ENCODE results near the gene TBL1X. TPM values are rescaled to one million over a fixed set of nuclear protein-coding genes. Genes with fewer than 3 reads are reported as not detected.

TBL1X gene
- total RNA-seq, 2 experiments from 2014 or later = 20.7 to 21.6 TPM

GRCh38 chrX:9483376-9483775 lies 18.5 kb downstream of the TBL1X start:
- no peak overlapping the region for H3K27ac Mint-ChIP-seq
- H3K27me3 Mint-ChIP-seq (ENCODE audit: low read depth) = no peaks in the 10 kb centered on the region
- H3K36me3 Mint-ChIP-seq (ENCODE audit: low read depth) = peaks cover 18% of the 10 kb centered on the region
- CTCF ChIA-PET = no interaction called here
- no peak for DNase-seq
- peaks cover 31% of the 10 kb centered on the region for H3K4me1 Mint-ChIP-seq (ENCODE audit: low read depth)
- intact Hi-C loops (cut with micrococcal nuclease) = no loop called here
- H3K9me3 Mint-ChIP-seq = peaks cover 2% of the 10 kb centered on the region
- H3K4me3 Mint-ChIP-seq = no peak overlapping the region

- H3K36me3 Mint-ChIP-seq (ENCODE audit: low read depth) = peaks cover 9% of the 10 kb centered on the region
- CTCF ChIA-PET = no interaction called here
- DNase-seq = no peak
- H3K4me1 Mint-ChIP-seq (ENCODE audit: low read depth) = peaks cover 31% of the 10 kb centered on the region
- no peak overlapping the region for H3K27ac Mint-ChIP-seq
- H3K27me3 Mint-ChIP-seq (ENCODE audit: low read depth) = no peaks in the 10 kb centered on the region
- H3K9me3 Mint-ChIP-seq = no peaks in the 10 kb centered on the region
- H3K4me3 Mint-ChIP-seq = no peak overlapping the region
- intact Hi-C loops (cut with micrococcal nuclease) = no loop called here
Measured at GRCh38 chrX:9486786-9487387, 22.0 kb downstream of the TBL1X start.

- intact Hi-C loops (cut with micrococcal nuclease) = no loop called here
- no peak for DNase-seq
- Mint-ChIP-seq H3K27ac (no peak overlapping the region), H3K9me3 (no peaks in the 10 kb centered on the region), H3K27me3 (ENCODE audit: low read depth) (no peaks in the 10 kb centered on the region), H3K4me3 (no peak overlapping the region), H3K36me3 (ENCODE audit: low read depth) (peaks cover 6% of the 10 kb centered on the region), H3K4me1 (ENCODE audit: low read depth) (peaks cover 22% of the 10 kb centered on the region)
- CTCF ChIA-PET = no interaction called here
Measured at GRCh38 chrX:9488586-9488985, 23.7 kb downstream of the TBL1X start.

- CTCF ChIA-PET = no interaction called here
- DNase-seq = no peak
- intact Hi-C loops (cut with micrococcal nuclease) = no loop called here
- H3K4me1 Mint-ChIP-seq (ENCODE audit: low read depth) = peaks cover 24% of the 10 kb centered on the region
- no peaks in the 10 kb centered on the region for H3K9me3 Mint-ChIP-seq
- no peak overlapping the region for H3K4me3 Mint-ChIP-seq
- H3K27ac Mint-ChIP-seq = no peak overlapping the region
- peaks cover 6% of the 10 kb centered on the region for H3K36me3 Mint-ChIP-seq (ENCODE audit: low read depth)
- no peaks in the 10 kb centered on the region for H3K27me3 Mint-ChIP-seq (ENCODE audit: low read depth)
Measured at GRCh38 chrX:9489234-9489633, 24.4 kb downstream of the TBL1X start.

GRCh38 chrX:9492901-9493300 lies 28.0 kb downstream of the TBL1X start:
- CTCF ChIA-PET = no interaction called here
- Mint-ChIP-seq H3K27ac (no peak overlapping the region), H3K4me3 (no peak overlapping the region), H3K36me3 (ENCODE audit: low read depth) (peaks cover 3% of the 10 kb centered on the region), H3K9me3 (no peaks in the 10 kb centered on the region), H3K4me1 (ENCODE audit: low read depth) (peaks cover 21% of the 10 kb centered on the region), H3K27me3 (ENCODE audit: low read depth) (no peaks in the 10 kb centered on the region)
- DNase-seq = no peak
- intact Hi-C loops (cut with micrococcal nuclease) = no loop called here

GRCh38 chrX:9493936-9494335 lies 29.1 kb downstream of the TBL1X start:
- CTCF ChIA-PET = no interaction called here
- Mint-ChIP-seq H3K4me3 (no peak overlapping the region), H3K4me1 (ENCODE audit: low read depth) (peaks cover 22% of the 10 kb centered on the region), H3K27ac (no peak overlapping the region), H3K27me3 (ENCODE audit: low read depth) (no peaks in the 10 kb centered on the region), H3K36me3 (ENCODE audit: low read depth) (peaks cover 2% of the 10 kb centered on the region), H3K9me3 (no peaks in the 10 kb centered on the region)
- intact Hi-C loops (cut with micrococcal nuclease) = no loop called here
- no peak for DNase-seq

- Mint-ChIP-seq H3K9me3 (no peaks in the 10 kb centered on the region), H3K36me3 (ENCODE audit: low read depth) (peaks cover 4% of the 10 kb centered on the region)
- DNase-seq = no peak
Measured at GRCh38 chrX:9494771-9495170, 29.9 kb downstream of the TBL1X start.

GRCh38 chrX:9495496-9495895 lies 30.6 kb downstream of the TBL1X start:
- CTCF ChIA-PET = no interaction called here
- DNase-seq = no peak
- intact Hi-C loops (cut with micrococcal nuclease) = no loop called here
- peaks cover 4% of the 10 kb centered on the region for H3K36me3 Mint-ChIP-seq (ENCODE audit: low read depth)
- H3K9me3 Mint-ChIP-seq = no peaks in the 10 kb centered on the region
- no peaks in the 10 kb centered on the region for H3K27me3 Mint-ChIP-seq (ENCODE audit: low read depth)
- H3K4me3 Mint-ChIP-seq = no peak overlapping the region
- H3K27ac Mint-ChIP-seq = no peak overlapping the region
- H3K4me1 Mint-ChIP-seq (ENCODE audit: low read depth) = peaks cover 21% of the 10 kb centered on the region

More at GRCh38 chrX:9494771-9495170, 29.9 kb downstream of the TBL1X start:
- H3K27ac Mint-ChIP-seq = no peak overlapping the region
- CTCF ChIA-PET = no interaction called here
- no peaks in the 10 kb centered on the region for H3K27me3 Mint-ChIP-seq (ENCODE audit: low read depth)
- H3K4me1 Mint-ChIP-seq (ENCODE audit: low read depth) = peaks cover 26% of the 10 kb centered on the region
- H3K4me3 Mint-ChIP-seq = no peak overlapping the region
- intact Hi-C loops (cut with micrococcal nuclease) = no loop called here

- Mint-ChIP-seq H3K4me3 (no peak overlapping the region), H3K36me3 (ENCODE audit: low read depth) (peaks cover 18% of the 10 kb centered on the region), H3K27me3 (ENCODE audit: low read depth) (no peaks in the 10 kb centered on the region), H3K4me1 (ENCODE audit: low read depth) (peaks cover 16% of the 10 kb centered on the region), H3K9me3 (no peaks in the 10 kb centered on the region), H3K27ac (no peak overlapping the region)
- intact Hi-C loops (cut with micrococcal nuclease) = no loop called here
- DNase-seq = no peak
- CTCF ChIA-PET = no interaction called here
Measured at GRCh38 chrX:9498236-9498635, 33.4 kb downstream of the TBL1X start.

GRCh38 chrX:9500584-9500983 lies 35.7 kb downstream of the TBL1X start:
- intact Hi-C loops (cut with micrococcal nuclease) = no loop called here
- DNase-seq = no peak
- Mint-ChIP-seq H3K4me3 (no peak overlapping the region), H3K27me3 (ENCODE audit: low read depth) (no peaks in the 10 kb centered on the region), H3K4me1 (ENCODE audit: low read depth) (peaks cover 10% of the 10 kb centered on the region), H3K9me3 (no peaks in the 10 kb centered on the region), H3K27ac (no peak overlapping the region), H3K36me3 (ENCODE audit: low read depth) (peaks cover 32% of the 10 kb centered on the region)
- CTCF ChIA-PET = interaction anchor here (0.6 kb wide), 1 partner anchor 176 kb away, joined by 4 read pairs; no protein-coding TSS in a partner anchor

GRCh38 chrX:9501362-9501761 lies 36.5 kb downstream of the TBL1X start:
- CTCF ChIA-PET = interaction anchor here (0.6 kb wide), 1 partner anchor 175 kb away, joined by 4 read pairs; no protein-coding TSS in a partner anchor
- intact Hi-C loops (cut with micrococcal nuclease) = no loop called here
- Mint-ChIP-seq H3K27ac (no peak overlapping the region), H3K36me3 (ENCODE audit: low read depth) (peaks cover 33% of the 10 kb centered on the region), H3K4me1 (ENCODE audit: low read depth) (peaks cover 6% of the 10 kb centered on the region), H3K4me3 (no peak overlapping the region), H3K9me3 (no peaks in the 10 kb centered on the region), H3K27me3 (ENCODE audit: low read depth) (no peaks in the 10 kb centered on the region)
- DNase-seq = no peak

- H3K9me3 Mint-ChIP-seq = peaks cover 2% of the 10 kb centered on the region
- H3K36me3 Mint-ChIP-seq (ENCODE audit: low read depth) = peaks cover 43% of the 10 kb centered on the region
- CTCF ChIA-PET = no interaction called here
- no peak for DNase-seq
- peaks cover 4% of the 10 kb centered on the region for H3K4me1 Mint-ChIP-seq (ENCODE audit: low read depth)
- H3K4me3 Mint-ChIP-seq = no peak overlapping the region
- intact Hi-C loops (cut with micrococcal nuclease) = no loop called here
- H3K27me3 Mint-ChIP-seq (ENCODE audit: low read depth) = no peaks in the 10 kb centered on the region
- no peak overlapping the region for H3K27ac Mint-ChIP-seq
Measured at GRCh38 chrX:9503261-9503660, 38.4 kb downstream of the TBL1X start.

- intact Hi-C loops (cut with micrococcal nuclease) = no loop called here
- peaks cover 19% of the 10 kb centered on the region for H3K4me1 Mint-ChIP-seq (ENCODE audit: low read depth)
- CTCF ChIA-PET = no interaction called here
- peaks cover 7% of the 10 kb centered on the region for H3K9me3 Mint-ChIP-seq
- no peak overlapping the region for H3K4me3 Mint-ChIP-seq
- H3K36me3 Mint-ChIP-seq (ENCODE audit: low read depth) = peaks cover 36% of the 10 kb centered on the region
- no peak for DNase-seq
- no peaks in the 10 kb centered on the region for H3K27me3 Mint-ChIP-seq (ENCODE audit: low read depth)
- H3K27ac Mint-ChIP-seq = no peak overlapping the region
Measured at GRCh38 chrX:9510366-9510765, 45.5 kb downstream of the TBL1X start.

All from activated naive CD4-positive, alpha-beta T cell treated with anti-CD3 and anti-CD28 coated beads for 36 hours (primary cell).